HG02943 (cell line): ENCODE measurements around the gene SIDT2.

ENCODE experiments used
- ATAC-seq: cut with Tn5 transposase; IDR thresholded peaks from one replicate; pipeline ENCODE4 v1.9.1; 2021; ENCODE audit warnings: mild to moderate bottlenecking, low read depth, moderate library complexity; ENCODE audit not compliant: unreplicated experiment

The SIDT2 gene

DNA sequence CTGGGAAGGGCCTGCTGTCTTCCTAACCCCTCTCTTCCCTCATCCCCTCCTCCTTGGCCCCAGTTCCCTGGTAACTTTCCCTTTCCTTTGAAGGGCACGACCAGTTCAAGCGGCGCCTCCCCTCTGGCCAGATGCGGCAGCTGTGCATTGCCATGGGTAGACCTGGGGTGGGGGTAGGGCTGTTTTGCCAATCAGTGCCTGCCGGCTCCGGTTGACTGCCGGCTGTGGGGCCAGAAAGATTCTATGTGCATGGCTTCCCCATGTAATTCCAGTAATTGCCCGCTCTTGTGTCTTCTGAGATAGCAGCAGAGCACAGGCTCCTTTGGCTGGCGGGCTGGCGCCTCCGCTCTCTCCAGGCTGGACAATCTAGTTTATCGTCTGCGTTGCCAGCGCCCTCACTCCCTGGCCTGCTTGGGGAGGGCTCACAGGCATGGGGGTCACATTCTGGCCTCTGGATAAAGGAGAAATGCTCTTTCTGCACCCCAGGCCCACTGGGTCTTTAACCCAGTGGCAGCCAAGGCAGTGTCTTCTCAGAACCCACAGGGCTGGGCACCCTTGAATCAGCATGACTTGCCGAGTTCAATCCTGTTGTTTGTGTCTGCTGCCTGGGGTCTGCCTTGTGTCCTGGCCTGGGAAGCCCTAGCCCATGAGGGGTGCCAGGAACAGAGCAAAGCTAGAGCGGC lies 9.4 kb downstream of the SIDT2 start:
- no peak for ATAC-seq

GRCh38 chr11:117188620-117189081 lies 10.1 kb downstream of the SIDT2 start:
- ATAC-seq = no peak

GRCh38 chr11:117189191-117189940 lies 10.8 kb downstream of the SIDT2 start:
- ATAC-seq = no peak

GRCh38 chr11:117189941-117190544 lies 11.5 kb downstream of the SIDT2 start:
- no peak for ATAC-seq

DNA sequence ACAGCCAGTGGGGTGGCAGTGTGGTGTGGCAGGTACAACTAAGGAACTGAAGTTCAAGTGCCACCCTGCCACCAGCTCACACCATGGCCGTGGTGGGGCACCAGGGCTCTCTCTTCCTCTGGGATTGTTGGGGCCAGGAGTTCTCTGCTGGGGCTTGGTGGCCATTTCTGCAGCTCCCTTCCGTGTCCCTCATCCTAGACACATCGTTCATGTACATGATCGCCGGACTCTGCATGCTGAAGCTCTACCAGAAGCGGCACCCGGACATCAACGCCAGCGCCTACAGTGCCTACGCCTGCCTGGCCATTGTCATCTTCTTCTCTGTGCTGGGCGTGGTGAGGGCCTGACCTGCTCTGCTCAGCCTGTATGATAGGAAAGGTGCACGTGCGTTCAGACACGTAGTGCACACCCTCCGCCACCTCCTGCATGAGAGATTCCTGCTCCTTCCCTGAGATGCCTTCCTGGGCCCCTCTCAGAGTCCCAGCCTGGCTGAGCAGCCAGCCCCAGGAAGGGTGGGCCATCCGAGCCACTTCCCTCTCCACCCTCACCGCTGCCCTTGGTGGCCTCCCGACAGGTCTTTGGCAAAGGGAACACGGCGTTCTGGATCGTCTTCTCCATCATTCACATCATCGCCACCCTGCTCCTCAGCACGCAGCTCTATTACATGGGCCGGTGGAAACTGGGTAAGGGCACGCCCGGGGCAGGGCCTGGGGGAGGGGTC lies 13.3 kb downstream of the SIDT2 start:
- no peak for ATAC-seq

DNA sequence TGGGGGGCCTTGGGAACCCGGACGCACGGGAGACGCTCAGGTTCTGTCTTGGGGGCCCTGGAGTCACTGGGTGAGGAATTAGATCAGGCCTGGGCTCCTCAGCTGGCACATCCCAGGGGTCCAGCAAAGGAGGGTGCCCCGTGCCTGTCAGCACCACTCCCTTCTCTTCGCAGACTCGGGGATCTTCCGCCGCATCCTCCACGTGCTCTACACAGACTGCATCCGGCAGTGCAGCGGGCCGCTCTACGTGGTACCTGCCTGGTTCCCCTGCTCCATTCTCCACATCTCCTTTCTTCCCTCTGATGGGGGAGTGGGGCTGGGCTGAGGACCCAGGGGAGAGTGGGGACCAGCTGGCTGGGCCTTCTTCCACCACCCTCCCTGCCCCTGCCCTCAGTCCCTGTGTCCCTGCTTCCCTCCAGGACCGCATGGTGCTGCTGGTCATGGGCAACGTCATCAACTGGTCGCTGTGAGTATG lies 13.9 kb downstream of the SIDT2 start:
- no peak for ATAC-seq

GRCh38 chr11:117193130-117194020 lies 14.8 kb downstream of the SIDT2 start:
- ATAC-seq = no peak

DNA sequence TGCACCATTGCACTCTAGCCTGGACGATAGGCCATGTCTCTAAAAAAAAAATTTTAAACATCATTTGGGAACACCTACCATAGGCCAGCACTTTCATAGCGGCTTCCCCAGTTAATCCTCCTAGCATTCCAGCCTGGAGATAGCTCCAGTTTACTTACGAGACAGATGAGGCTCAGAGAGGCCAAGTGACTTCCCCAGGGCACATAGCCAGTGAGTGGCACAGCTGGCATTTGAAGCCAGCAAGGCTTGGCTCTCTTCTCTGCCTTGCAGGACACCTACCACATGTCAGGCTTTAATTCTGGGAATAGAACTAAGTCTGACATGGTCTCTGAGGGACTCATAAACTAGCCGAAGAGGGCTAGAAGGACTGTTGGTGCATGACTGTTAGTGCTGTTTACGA lies 15.7 kb downstream of the SIDT2 start:
- no peak for ATAC-seq

DNA sequence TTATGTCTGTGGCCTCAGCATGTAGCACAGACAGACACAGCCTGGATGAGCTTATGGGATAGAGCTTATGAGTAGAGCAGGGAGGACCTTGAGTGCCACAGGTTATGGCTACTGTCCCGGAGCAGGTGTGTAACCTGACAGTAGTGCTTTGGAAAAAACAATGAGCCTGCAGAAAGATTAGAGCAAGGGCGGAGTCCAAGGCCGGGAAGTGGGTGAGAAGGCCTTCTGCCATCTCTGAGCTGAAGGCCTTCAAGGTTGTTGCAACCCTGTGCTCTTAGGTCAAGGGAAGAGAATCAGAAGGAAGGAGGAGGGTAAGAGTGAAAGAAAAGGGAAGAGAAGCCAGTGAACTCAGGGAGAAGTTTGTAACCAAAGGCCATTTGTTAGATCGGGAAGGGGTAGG lies 16.7 kb downstream of the SIDT2 start:
- no peak for ATAC-seq

DNA sequence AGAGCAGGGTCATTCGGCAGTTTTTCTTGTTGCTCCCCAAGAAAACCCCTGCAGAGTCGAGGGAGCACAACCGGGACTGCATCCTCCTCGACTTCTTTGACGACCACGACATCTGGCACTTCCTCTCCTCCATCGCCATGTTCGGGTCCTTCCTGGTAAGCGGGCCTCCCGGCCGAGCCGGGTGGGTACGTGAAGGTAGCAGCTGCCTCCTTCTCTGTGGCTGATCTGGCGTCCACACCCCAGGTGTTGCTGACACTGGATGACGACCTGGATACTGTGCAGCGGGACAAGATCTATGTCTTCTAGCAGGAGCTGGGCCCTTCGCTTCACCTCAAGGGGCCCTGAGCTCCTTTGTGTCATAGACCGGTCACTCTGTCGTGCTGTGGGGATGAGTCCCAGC lies 17.2 kb downstream of the SIDT2 start:
- no peak for ATAC-seq

DNA sequence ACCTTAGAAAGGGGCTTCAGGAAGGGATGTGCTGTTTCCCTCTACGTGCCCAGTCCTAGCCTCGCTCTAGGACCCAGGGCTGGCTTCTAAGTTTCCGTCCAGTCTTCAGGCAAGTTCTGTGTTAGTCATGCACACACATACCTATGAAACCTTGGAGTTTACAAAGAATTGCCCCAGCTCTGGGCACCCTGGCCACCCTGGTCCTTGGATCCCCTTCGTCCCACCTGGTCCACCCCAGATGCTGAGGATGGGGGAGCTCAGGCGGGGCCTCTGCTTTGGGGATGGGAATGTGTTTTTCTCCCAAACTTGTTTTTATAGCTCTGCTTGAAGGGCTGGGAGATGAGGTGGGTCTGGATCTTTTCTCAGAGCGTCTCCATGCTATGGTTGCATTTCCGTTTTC lies 18.5 kb downstream of the SIDT2 start:
- no peak for ATAC-seq

DNA sequence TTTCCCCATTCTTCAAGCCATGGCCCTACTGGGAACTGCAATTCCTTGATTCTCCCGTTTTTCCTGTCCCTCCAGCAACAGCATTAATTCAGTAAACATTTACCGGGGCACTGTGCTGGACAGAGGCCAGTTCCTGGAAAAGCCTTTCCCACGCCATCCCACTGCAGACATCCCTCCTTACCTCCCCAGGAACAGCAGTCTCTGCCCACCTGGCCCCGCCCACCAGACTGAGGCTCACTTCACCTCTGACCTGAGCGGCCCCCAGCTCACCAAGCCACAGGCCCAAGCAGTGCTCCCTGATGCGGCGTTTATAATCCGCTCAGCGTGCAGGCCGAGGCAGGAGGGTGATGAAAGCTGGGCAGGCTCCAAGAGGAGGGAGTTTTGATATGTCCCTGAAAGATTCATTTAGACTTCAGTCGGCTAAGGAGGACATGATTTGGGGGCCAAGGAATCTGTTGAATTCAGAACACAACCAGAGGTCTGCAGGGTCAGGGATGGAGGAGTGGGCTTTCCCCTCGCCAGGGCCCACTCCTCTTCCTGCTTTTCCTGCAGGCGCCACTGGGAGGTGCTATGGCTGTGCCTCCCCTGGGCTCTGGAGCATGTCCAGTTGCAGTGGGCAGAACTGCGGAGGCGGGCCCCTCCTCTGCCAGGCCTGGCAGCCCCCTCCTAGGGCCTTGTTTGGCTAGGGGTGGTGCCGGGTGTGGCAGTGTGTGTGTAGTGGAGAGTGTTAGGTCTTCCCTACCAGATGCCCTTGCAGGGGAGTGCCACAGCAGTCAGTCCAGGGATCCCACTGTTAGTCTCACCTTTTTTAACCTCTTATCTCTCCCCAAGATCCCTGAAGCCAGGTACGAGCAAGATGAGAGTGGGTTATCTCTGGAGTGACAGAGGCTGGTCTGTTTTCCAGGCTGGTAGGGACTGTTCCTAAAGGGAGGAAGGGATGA lies 19.2 kb downstream of the SIDT2 start:
- no peak for ATAC-seq

GRCh38 chr11:117198613-117199012 lies 20.1 kb downstream of the SIDT2 start:
- ATAC-seq = no peak

- no peak for ATAC-seq
Observed at GRCh38 chr11:117199053-117199915, 20.7 kb downstream of the SIDT2 start, which contains the start of gene TAGLN. TAGLN (plus strand) TSS chr11:117199370; CDS start chr11:117203014, 3,644 bp downstream.

DNA sequence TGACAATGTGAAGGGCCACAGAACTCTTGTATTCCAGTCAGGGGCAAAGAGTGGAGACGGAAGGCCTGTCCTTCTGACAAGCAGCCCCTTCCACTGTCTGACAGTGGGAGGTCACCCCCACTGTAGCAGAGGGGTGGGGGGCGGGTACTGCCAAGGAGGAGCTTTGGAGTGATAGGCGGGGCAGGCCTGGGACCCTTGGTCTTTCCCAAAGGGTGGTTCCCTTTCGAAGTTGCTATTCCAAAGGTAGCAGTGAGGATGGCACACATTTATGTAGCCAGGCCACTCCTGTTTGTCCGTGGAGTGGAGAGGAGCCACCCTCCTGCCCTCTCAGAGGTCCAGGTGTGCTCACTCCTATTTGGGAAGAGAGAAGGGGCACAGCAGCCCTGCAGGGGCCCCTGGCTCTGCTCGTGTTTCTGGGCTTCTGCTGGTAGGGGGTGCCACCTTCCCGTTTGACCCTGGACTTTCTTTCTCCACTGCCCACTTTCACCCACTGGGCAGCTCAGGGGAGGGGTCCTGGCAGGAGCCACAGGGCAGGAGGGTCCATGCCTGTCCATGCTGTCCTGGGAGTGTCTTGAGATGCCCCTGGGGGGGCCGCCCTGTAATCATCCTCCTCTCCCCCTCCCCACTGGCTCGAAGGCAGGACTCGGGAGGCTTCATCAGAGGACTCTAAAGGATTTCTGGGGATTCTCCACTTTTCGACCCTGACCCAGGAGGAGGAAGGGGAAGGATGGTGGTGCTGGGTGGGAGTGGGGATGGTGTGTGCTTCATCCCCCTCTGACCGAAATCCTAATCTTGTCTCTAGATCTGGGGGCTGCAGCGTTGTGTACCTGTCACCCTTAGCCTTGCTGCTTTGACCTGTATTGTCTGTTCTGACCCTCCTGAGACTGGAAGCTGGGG lies 21.6 kb downstream of the SIDT2 start:
- ATAC-seq = no peak

DNA sequence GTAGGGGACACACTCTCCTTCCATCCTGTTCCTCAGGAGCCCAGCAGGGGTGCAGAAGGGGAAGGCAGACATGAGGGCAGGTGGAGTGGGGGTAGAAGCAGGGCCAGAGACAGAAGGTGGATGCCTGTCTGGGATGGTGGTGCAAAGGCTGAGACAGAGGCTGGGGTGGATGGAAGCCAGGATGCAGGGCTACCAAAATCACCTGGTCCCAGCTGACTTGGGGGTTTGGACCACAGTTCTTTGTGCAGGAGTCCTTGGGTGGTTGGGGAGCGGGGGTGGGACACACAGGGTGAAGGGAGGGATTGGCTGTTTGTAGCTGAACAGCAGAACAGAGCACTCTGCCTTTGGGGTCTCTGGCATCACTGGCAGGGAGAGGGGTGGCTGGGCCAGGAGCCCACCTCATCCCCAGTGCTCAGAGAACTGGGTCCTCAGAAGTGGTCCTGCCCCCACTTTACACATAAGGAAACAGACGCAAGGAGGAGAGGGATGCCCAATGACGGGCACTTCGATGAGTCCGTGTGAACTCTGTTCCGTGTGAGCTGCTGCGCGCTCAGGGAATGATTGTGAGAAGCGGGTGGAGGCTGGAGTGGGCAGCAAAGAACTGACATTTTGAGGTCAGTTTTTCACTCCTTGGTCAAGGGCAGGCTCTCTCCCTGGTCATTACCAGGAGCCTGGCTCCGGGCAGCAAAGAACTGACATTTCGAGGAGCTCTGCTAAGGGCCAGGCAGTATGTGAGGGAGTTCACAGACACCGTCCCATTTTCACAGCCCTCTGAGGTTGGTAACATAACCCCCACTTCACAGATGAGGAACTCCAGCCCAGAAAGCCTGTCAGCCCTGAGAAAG lies 22.5 kb downstream of the SIDT2 start:
- ATAC-seq = no peak
